ENCODE measurements around the gene MBNL1. TPM values are rescaled to one million over a fixed set of nuclear protein-coding genes. Genes with fewer than 3 reads are reported as not detected.

The MBNL1 gene
- polyA plus RNA-seq, 1 donor = 53.6 TPM

- no peak for DNase-seq
- no peaks in the 10 kb centered on the region for H3K27me3 ChIP-seq (ENCODE audit: control insufficient read depth, insufficient read depth, low read length)
- no peaks in the 10 kb centered on the region for H3K9me3 ChIP-seq (ENCODE audit: control insufficient read depth, low read depth, low read length)
- H3K36me3 ChIP-seq (ENCODE audit: control insufficient read depth, insufficient read depth, low read length) = no peaks in the 10 kb centered on the region
- H3K27ac ChIP-seq (ENCODE audit: low read length) = no peak overlapping the region
- no peak overlapping the region for H3K4me3 ChIP-seq (ENCODE audit: low read length)
- 86% methylated on average over 2 of the region's 2 CpGs for WGBS (ENCODE audit: insufficient coverage, low lambda C conversion rate)
- H3K4me1 ChIP-seq (ENCODE audit: control insufficient read depth, insufficient read depth, low read length) = no peaks in the 10 kb centered on the region
Measured at GRCh38 chr3:152232679-152233078, 36.0 kb upstream of the MBNL1 start.

- Histone ChIP-seq H3K9me3 (ENCODE audit: control insufficient read depth, low read depth, low read length) (no peaks in the 10 kb centered on the region), H3K27ac (ENCODE audit: low read length) (no peak overlapping the region), H3K27me3 (ENCODE audit: control insufficient read depth, insufficient read depth, low read length) (no peaks in the 10 kb centered on the region), H3K4me1 (ENCODE audit: control insufficient read depth, insufficient read depth, low read length) (no peaks in the 10 kb centered on the region), H3K36me3 (ENCODE audit: control insufficient read depth, insufficient read depth, low read length) (no peaks in the 10 kb centered on the region), H3K4me3 (ENCODE audit: low read length) (no peak overlapping the region)
- WGBS (ENCODE audit: insufficient coverage, low lambda C conversion rate) = 88% methylated on average over 2 of the region's 3 CpGs
- DNase-seq = no peak
Measured at GRCh38 chr3:152234657-152235375, 33.9 kb upstream of the MBNL1 start.

GRCh38 chr3:152235709-152236298, 32.9 kb upstream of the MBNL1 start:
- WGBS (ENCODE audit: insufficient coverage, low lambda C conversion rate) = no CpG with 5 or more reads among the region's 1 CpG
- Histone ChIP-seq H3K36me3 (ENCODE audit: control insufficient read depth, insufficient read depth, low read length) (no peaks in the 10 kb centered on the region), H3K27me3 (ENCODE audit: control insufficient read depth, insufficient read depth, low read length) (no peaks in the 10 kb centered on the region), H3K4me3 (ENCODE audit: low read length) (no peak overlapping the region), H3K9me3 (ENCODE audit: control insufficient read depth, low read depth, low read length) (no peaks in the 10 kb centered on the region), H3K27ac (ENCODE audit: low read length) (no peak overlapping the region), H3K4me1 (ENCODE audit: control insufficient read depth, insufficient read depth, low read length) (no peaks in the 10 kb centered on the region)
- no peak for DNase-seq

GRCh38 chr3:152236716-152237115, 32.0 kb upstream of the MBNL1 start:
- Histone ChIP-seq H3K36me3 (ENCODE audit: control insufficient read depth, insufficient read depth, low read length) (no peaks in the 10 kb centered on the region), H3K4me3 (ENCODE audit: low read length) (no peak overlapping the region), H3K4me1 (ENCODE audit: control insufficient read depth, insufficient read depth, low read length) (no peaks in the 10 kb centered on the region), H3K27ac (ENCODE audit: low read length) (no peak overlapping the region), H3K27me3 (ENCODE audit: control insufficient read depth, insufficient read depth, low read length) (no peaks in the 10 kb centered on the region), H3K9me3 (ENCODE audit: control insufficient read depth, low read depth, low read length) (no peaks in the 10 kb centered on the region)
- no peak for DNase-seq

- no CpG with 5 or more reads among the region's 2 CpGs for WGBS (ENCODE audit: insufficient coverage, low lambda C conversion rate)
- H3K27me3 ChIP-seq (ENCODE audit: control insufficient read depth, insufficient read depth, low read length) = no peaks in the 10 kb centered on the region
- H3K36me3 ChIP-seq (ENCODE audit: control insufficient read depth, insufficient read depth, low read length) = no peaks in the 10 kb centered on the region
- no peak overlapping the region for H3K4me3 ChIP-seq (ENCODE audit: low read length)
- no peaks in the 10 kb centered on the region for H3K9me3 ChIP-seq (ENCODE audit: control insufficient read depth, low read depth, low read length)
- no peak overlapping the region for H3K27ac ChIP-seq (ENCODE audit: low read length)
- H3K4me1 ChIP-seq (ENCODE audit: control insufficient read depth, insufficient read depth, low read length) = peaks cover 10% of the 10 kb centered on the region
- DNase-seq = peak in 1 of 2 donors; percentile 44
Measured at GRCh38 chr3:152241142-152242017, 27.3 kb upstream of the MBNL1 start.

- WGBS (ENCODE audit: insufficient coverage, low lambda C conversion rate) = 38% methylated on average over 1 of the region's 1 CpG
- peak overlapping the region; percentile 30 for H3K27ac ChIP-seq (ENCODE audit: low read length)
- DNase-seq = peak in 1 of 2 donors; percentile 40
- H3K4me3 ChIP-seq (ENCODE audit: low read length) = no peak overlapping the region
- H3K4me1 ChIP-seq (ENCODE audit: control insufficient read depth, insufficient read depth, low read length) = peaks cover 10% of the 10 kb centered on the region
- H3K36me3 ChIP-seq (ENCODE audit: control insufficient read depth, insufficient read depth, low read length) = no peaks in the 10 kb centered on the region
- no peaks in the 10 kb centered on the region for H3K9me3 ChIP-seq (ENCODE audit: control insufficient read depth, low read depth, low read length)
- H3K27me3 ChIP-seq (ENCODE audit: control insufficient read depth, insufficient read depth, low read length) = no peaks in the 10 kb centered on the region
Measured at GRCh38 chr3:152243301-152243711, 25.4 kb upstream of the MBNL1 start.

- Histone ChIP-seq H3K9me3 (ENCODE audit: control insufficient read depth, low read depth, low read length) (no peaks in the 10 kb centered on the region), H3K27ac (ENCODE audit: low read length) (no peak overlapping the region), H3K4me3 (ENCODE audit: low read length) (no peak overlapping the region), H3K36me3 (ENCODE audit: control insufficient read depth, insufficient read depth, low read length) (no peaks in the 10 kb centered on the region), H3K27me3 (ENCODE audit: control insufficient read depth, insufficient read depth, low read length) (no peaks in the 10 kb centered on the region), H3K4me1 (ENCODE audit: control insufficient read depth, insufficient read depth, low read length) (peaks cover 10% of the 10 kb centered on the region)
- WGBS (ENCODE audit: insufficient coverage, low lambda C conversion rate) = no CpG with 5 or more reads among the region's 10 CpGs
- DNase-seq = no peak
Measured at GRCh38 chr3:152243721-152244516, 24.8 kb upstream of the MBNL1 start.

- Histone ChIP-seq H3K36me3 (ENCODE audit: control insufficient read depth, insufficient read depth, low read length) (no peaks in the 10 kb centered on the region), H3K27me3 (ENCODE audit: control insufficient read depth, insufficient read depth, low read length) (no peaks in the 10 kb centered on the region), H3K4me1 (ENCODE audit: control insufficient read depth, insufficient read depth, low read length) (peaks cover 10% of the 10 kb centered on the region), H3K27ac (ENCODE audit: low read length) (no peak overlapping the region), H3K9me3 (ENCODE audit: control insufficient read depth, low read depth, low read length) (no peaks in the 10 kb centered on the region), H3K4me3 (ENCODE audit: low read length) (no peak overlapping the region)
- 76% methylated on average over 2 of the region's 2 CpGs for WGBS (ENCODE audit: insufficient coverage, low lambda C conversion rate)
- no peak for DNase-seq
Measured at GRCh38 chr3:152244517-152244888, 24.2 kb upstream of the MBNL1 start.

GRCh38 chr3:152245498-152246170, 23.1 kb upstream of the MBNL1 start:
- Histone ChIP-seq H3K9me3 (ENCODE audit: control insufficient read depth, low read depth, low read length) (no peaks in the 10 kb centered on the region), H3K27me3 (ENCODE audit: control insufficient read depth, insufficient read depth, low read length) (no peaks in the 10 kb centered on the region), H3K36me3 (ENCODE audit: control insufficient read depth, insufficient read depth, low read length) (no peaks in the 10 kb centered on the region), H3K4me1 (ENCODE audit: control insufficient read depth, insufficient read depth, low read length) (peaks cover 10% of the 10 kb centered on the region), H3K4me3 (ENCODE audit: low read length) (no peak overlapping the region), H3K27ac (ENCODE audit: low read length) (no peak overlapping the region)
- no peak for DNase-seq
- 100% methylated on average over 1 of the region's 3 CpGs for WGBS (ENCODE audit: insufficient coverage, low lambda C conversion rate)

GRCh38 chr3:152251916-152252315, 16.8 kb upstream of the MBNL1 start:
- H3K4me1 ChIP-seq (ENCODE audit: control insufficient read depth, insufficient read depth, low read length) = no peaks in the 10 kb centered on the region
- no peak overlapping the region for H3K4me3 ChIP-seq (ENCODE audit: low read length)
- no peaks in the 10 kb centered on the region for H3K36me3 ChIP-seq (ENCODE audit: control insufficient read depth, insufficient read depth, low read length)
- H3K9me3 ChIP-seq (ENCODE audit: control insufficient read depth, low read depth, low read length) = no peaks in the 10 kb centered on the region
- H3K27ac ChIP-seq (ENCODE audit: low read length) = no peak overlapping the region
- no peaks in the 10 kb centered on the region for H3K27me3 ChIP-seq (ENCODE audit: control insufficient read depth, insufficient read depth, low read length)
- no peak for DNase-seq

All from large intestine (tissue), 3 donors.